ES-I3 (cell line): ENCODE data around the gene FAM107A.
A peak's percentile ranks its signal among the peaks of the same experiment; 100 is the strongest.

Experiments
- H3K36me3 ChIP-seq: 2 replicates; pipeline ENCODE4 v1.6.1; 2013; ENCODE audit warnings: mild to moderate bottlenecking, low read length, control low read depth, moderate library complexity; ENCODE audit not compliant: insufficient read depth
- H3K4me1 ChIP-seq: 2 replicates; pipeline ENCODE4 v1.6.1; 2013; ENCODE audit warnings: mild to moderate bottlenecking, control low read depth, low read length; ENCODE audit not compliant: insufficient read depth
- H3K9ac ChIP-seq: 2 replicates; pipeline ENCODE4 v1.6.1; 2013; ENCODE audit warnings: low read depth, mild to moderate bottlenecking, low read length, moderate library complexity
- H3K9me3 ChIP-seq: 2 replicates; pipeline ENCODE4 v1.6.1; 2013; ENCODE audit warnings: mild to moderate bottlenecking, low read length, moderate library complexity; ENCODE audit not compliant: control insufficient read depth, insufficient read depth

The FAM107A gene

GRCh38 chr3:58607816-58608215 lies 30.6 kb upstream of the FAM107A start:
- Histone ChIP-seq H3K4me1 (no peaks in the 10 kb centered on the region), H3K9ac (no peak overlapping the region)

GRCh38 chr3:58606693-58607092 lies 29.5 kb upstream of the FAM107A start:
- H3K36me3 ChIP-seq = no peaks in the 10 kb centered on the region
- H3K4me1 ChIP-seq = no peaks in the 10 kb centered on the region
- no peaks in the 10 kb centered on the region for H3K9me3 ChIP-seq
- no peak overlapping the region for H3K9ac ChIP-seq

More at GRCh38 chr3:58607816-58608215, 30.6 kb upstream of the FAM107A start:
- H3K9me3 ChIP-seq = no peaks in the 10 kb centered on the region
- no peaks in the 10 kb centered on the region for H3K36me3 ChIP-seq

- Histone ChIP-seq H3K36me3 (no peaks in the 10 kb centered on the region), H3K4me1 (no peaks in the 10 kb centered on the region), H3K9ac (no peak overlapping the region), H3K9me3 (no peaks in the 10 kb centered on the region)
These were observed 26.8 kb upstream of the FAM107A start for GRCh38 chr3:58604031-58604430.

- no peaks in the 10 kb centered on the region for H3K9me3 ChIP-seq
- H3K9ac ChIP-seq = no peak overlapping the region
- H3K36me3 ChIP-seq = no peaks in the 10 kb centered on the region
- peaks cover under 1% of the 10 kb centered on the region; the same call in 1 of the 2 replicates for H3K4me1 ChIP-seq
These were observed 26.4 kb upstream of the FAM107A start for GRCh38 chr3:58603606-58604005.

GRCh38 chr3:58597770-58598310 lies 20.6 kb upstream of the FAM107A start:
- no peaks in the 10 kb centered on the region for H3K9me3 ChIP-seq
- H3K9ac ChIP-seq = no peak overlapping the region
- no peaks in the 10 kb centered on the region for H3K36me3 ChIP-seq
- peaks cover 7% of the 10 kb centered on the region; the same call in 1 of the 2 replicates for H3K4me1 ChIP-seq

- Histone ChIP-seq H3K36me3 (no peaks in the 10 kb centered on the region), H3K4me1 (peaks cover 7% of the 10 kb centered on the region; the same call in 1 of the 2 replicates), H3K9ac (no peak overlapping the region), H3K9me3 (no peaks in the 10 kb centered on the region)
These were observed 19.8 kb upstream of the FAM107A start for GRCh38 chr3:58596834-58597518.

- H3K4me1 ChIP-seq = peaks cover 7% of the 10 kb centered on the region; the same call in 1 of the 2 replicates
- no peaks in the 10 kb centered on the region for H3K9me3 ChIP-seq
- no peak overlapping the region for H3K9ac ChIP-seq
- no peaks in the 10 kb centered on the region for H3K36me3 ChIP-seq
These were observed 16.9 kb upstream of the FAM107A start for GRCh38 chr3:58594117-58594516.

- no peaks in the 10 kb centered on the region for H3K36me3 ChIP-seq
- H3K9me3 ChIP-seq = no peaks in the 10 kb centered on the region
- no peaks in the 10 kb centered on the region for H3K4me1 ChIP-seq
- no peak overlapping the region for H3K9ac ChIP-seq
These were observed 14.6 kb upstream of the FAM107A start for GRCh38 chr3:58591517-58592510.

GRCh38 chr3:58588030-58588614 lies 10.9 kb upstream of the FAM107A start:
- H3K36me3 ChIP-seq = no peaks in the 10 kb centered on the region
- H3K9me3 ChIP-seq = no peaks in the 10 kb centered on the region
- peaks cover 5% of the 10 kb centered on the region for H3K4me1 ChIP-seq
- no peak overlapping the region for H3K9ac ChIP-seq

GRCh38 chr3:58586776-58587192 lies 9.6 kb upstream of the FAM107A start:
- Histone ChIP-seq H3K4me1 (peaks cover 9% of the 10 kb centered on the region), H3K9ac (peak overlapping the region; percentile 42; the same call in 1 of the 2 replicates), H3K9me3 (no peaks in the 10 kb centered on the region), H3K36me3 (no peaks in the 10 kb centered on the region)

- Histone ChIP-seq H3K9ac (peak overlapping the region; percentile 47; the same call in 1 of the 2 replicates), H3K9me3 (no peaks in the 10 kb centered on the region), H3K4me1 (peaks cover 17% of the 10 kb centered on the region), H3K36me3 (no peaks in the 10 kb centered on the region)
These were observed 8.8 kb upstream of the FAM107A start for GRCh38 chr3:58585994-58586393.

- Histone ChIP-seq H3K36me3 (no peaks in the 10 kb centered on the region), H3K9me3 (no peaks in the 10 kb centered on the region), H3K9ac (peak overlapping the region; percentile 47; the same call in 1 of the 2 replicates), H3K4me1 (peaks cover 22% of the 10 kb centered on the region)
These were observed 8.0 kb upstream of the FAM107A start for GRCh38 chr3:58585005-58585786.

- H3K36me3 ChIP-seq = no peaks in the 10 kb centered on the region
- peaks cover 22% of the 10 kb centered on the region for H3K4me1 ChIP-seq
- peak overlapping the region; percentile 47; the same call in 1 of the 2 replicates for H3K9ac ChIP-seq
- no peaks in the 10 kb centered on the region for H3K9me3 ChIP-seq
These were observed 7.5 kb upstream of the FAM107A start for GRCh38 chr3:58584690-58585004.
